Smooth muscle cell (in vitro differentiated cells): ENCODE measurements around the gene ASCC3. TPM values are rescaled to one million over a fixed set of nuclear protein-coding genes. Genes with fewer than 3 reads are reported as not detected.

Source experiments
- DNase-seq: peaks from one replicate; lab custom pipeline; 2025; ENCODE audit not compliant: unreplicated experiment; lab: John Stamatoyannopoulos, UW
- H2AFZ ChIP-seq: fragments of 200-600 bp; sonication (generic); 2 replicates; pipeline ENCODE4 v1.6.0; 2016; ENCODE audit warnings: antibody characterized with exemption, low read depth, mild to moderate bottlenecking
- H3F3A ChIP-seq: fragments of 200-600 bp; sonication (generic); 2 replicates; pipeline ENCODE4 v1.6.0; 2017; ENCODE audit warnings: antibody characterized with exemption, low read depth
- H3K27ac ChIP-seq: fragments of 200-600 bp; sonication (generic); 2 replicates; pipeline ENCODE4 v1.5.1; 2016; ENCODE audit warnings: low read depth, mild to moderate bottlenecking
- H3K27me3 ChIP-seq: fragments of 200-600 bp; sonication (generic); 2 replicates; pipeline ENCODE4 v1.6.1; 2016; ENCODE audit warnings: low read depth, mild to moderate bottlenecking
- H3K36me3 ChIP-seq: fragments of 200-600 bp; sonication (generic); 2 replicates; pipeline ENCODE4 v1.5.1; 2016; ENCODE audit warnings: low read depth
- H3K4me1 ChIP-seq: fragments of 200-600 bp; sonication (generic); 2 replicates; pipeline ENCODE4 v1.5.1; 2016; ENCODE audit warnings: low read depth
- H3K4me2 ChIP-seq: fragments of 200-600 bp; sonication (generic); 2 replicates; pipeline ENCODE4 v1.6.0; 2016; ENCODE audit warnings: mild to moderate bottlenecking
- H3K4me3 ChIP-seq: fragments of 200-600 bp; sonication (generic); 2 replicates; pipeline ENCODE4 v1.5.1; 2016; ENCODE audit warnings: mild to moderate bottlenecking
- H3K79me2 ChIP-seq: fragments of 200-600 bp; sonication (generic); 2 replicates; pipeline ENCODE4 v1.6.0; 2016; ENCODE audit warnings: low read depth, mild to moderate bottlenecking
- H3K9ac ChIP-seq: fragments of 200-600 bp; sonication (generic); 2 replicates; pipeline ENCODE4 v1.6.0; 2016; ENCODE audit warnings: low read depth
- H3K9me3 ChIP-seq: fragments of 200-600 bp; sonication (generic); replicated peaks from 2 replicates; pipeline ENCODE4 v1.5.1; 2016; ENCODE audit warnings: low read depth
- H4K20me1 ChIP-seq: fragments of 200-600 bp; sonication (generic); 2 replicates; pipeline ENCODE4 v1.6.0; 2016; ENCODE audit warnings: low read depth
- WGBS: methylation state at CpG from one replicate; pipeline ENCODE4 v1.1.7; 2016; ENCODE audit warnings: low lambda C conversion rate; 5-methylcytosine and 5-hydroxymethylcytosine counted together
- polyA plus RNA-seq: library from polyadenylated mRNA; unstranded; fragments of >200 nt; fragmentation: Nextera tagmentation; extraction: Ambion mirVana; gene quantifications from 2 replicates; pipeline ENCODE4 v1.2.1, GENCODE V29; 2016
- total RNA-seq: library from RNA; depleted of rRNA; stranded (reverse); fragments of >200 nt; gene quantifications from 2 replicates; pipeline ENCODE4 v1.2.3, GENCODE V29; 2014
- TF ChIP-seq, protein P1 (sequence below): fragments of 200-600 bp; sonication (generic); IDR thresholded peaks from 2 replicates; pipeline ENCODE4 v1.5.1; 2017; ENCODE audit warnings: borderline replicate concordance, mild to moderate bottlenecking, antibody characterized with exemption; ENCODE audit not compliant: insufficient read depth, poor library complexity, severe bottlenecking

ASCC3 gene
- total and polyA plus RNA-seq, 2 experiments from 2014 or later, result 59.0 to 116 TPM

DNA sequence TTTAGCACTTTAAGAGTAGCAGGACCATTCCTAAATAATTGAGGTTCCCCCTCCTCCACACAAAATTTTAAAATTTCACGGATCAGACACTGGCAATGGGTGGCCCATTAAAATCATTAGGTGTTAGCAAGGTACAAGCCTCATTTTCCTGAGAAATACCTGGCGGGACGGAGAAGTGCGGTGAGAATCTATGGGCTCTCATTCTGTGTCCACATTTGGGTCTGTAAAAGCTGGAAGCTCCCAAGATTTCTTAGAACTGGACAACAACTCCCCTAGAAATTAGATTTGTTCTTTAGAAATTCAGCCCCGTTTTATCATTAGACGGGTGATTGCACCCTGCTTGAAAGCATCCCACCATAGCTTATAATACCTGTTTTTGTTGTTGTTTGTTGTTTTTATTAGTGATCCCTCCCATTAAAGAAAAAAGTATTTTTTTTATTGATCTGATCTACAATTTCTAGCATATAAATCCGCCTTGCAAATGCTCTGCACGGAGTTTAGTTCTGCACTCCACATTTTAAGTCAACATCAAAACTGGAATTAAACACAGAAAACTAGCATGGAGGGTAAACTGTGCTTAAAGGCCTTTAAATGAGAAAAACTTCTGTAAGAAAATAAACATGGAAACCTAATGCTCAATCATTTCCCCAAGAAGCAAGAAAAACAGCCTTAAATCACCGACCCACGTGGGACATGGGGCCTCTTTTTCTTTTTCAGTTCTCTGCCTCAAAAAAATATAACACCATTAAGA, 422.1 kb downstream of the ASCC3 start:
- whole genome bisulfite sequencing, result 17% methylated on average over 10 of the region's 10 CpGs
- H3K27me3 ChIP-seq, result peaks cover 100% of the 10 kb centered on the region

More for the DNA sequence above, 422.1 kb downstream of the ASCC3 start:
- TF ChIP-seq, protein P1, sequence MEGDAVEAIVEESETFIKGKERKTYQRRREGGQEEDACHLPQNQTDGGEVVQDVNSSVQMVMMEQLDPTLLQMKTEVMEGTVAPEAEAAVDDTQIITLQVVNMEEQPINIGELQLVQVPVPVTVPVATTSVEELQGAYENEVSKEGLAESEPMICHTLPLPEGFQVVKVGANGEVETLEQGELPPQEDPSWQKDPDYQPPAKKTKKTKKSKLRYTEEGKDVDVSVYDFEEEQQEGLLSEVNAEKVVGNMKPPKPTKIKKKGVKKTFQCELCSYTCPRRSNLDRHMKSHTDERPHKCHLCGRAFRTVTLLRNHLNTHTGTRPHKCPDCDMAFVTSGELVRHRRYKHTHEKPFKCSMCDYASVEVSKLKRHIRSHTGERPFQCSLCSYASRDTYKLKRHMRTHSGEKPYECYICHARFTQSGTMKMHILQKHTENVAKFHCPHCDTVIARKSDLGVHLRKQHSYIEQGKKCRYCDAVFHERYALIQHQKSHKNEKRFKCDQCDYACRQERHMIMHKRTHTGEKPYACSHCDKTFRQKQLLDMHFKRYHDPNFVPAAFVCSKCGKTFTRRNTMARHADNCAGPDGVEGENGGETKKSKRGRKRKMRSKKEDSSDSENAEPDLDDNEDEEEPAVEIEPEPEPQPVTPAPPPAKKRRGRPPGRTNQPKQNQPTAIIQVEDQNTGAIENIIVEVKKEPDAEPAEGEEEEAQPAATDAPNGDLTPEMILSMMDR, result no peak
- Histone ChIP-seq H3K27ac (no peak overlapping the region), H3F3A (no peaks in the 10 kb centered on the region), H3K79me2 (no peaks in the 10 kb centered on the region), H3K36me3 (no peaks in the 10 kb centered on the region), H3K9me3 (no peaks in the 10 kb centered on the region), H3K4me1 (peaks cover 21% of the 10 kb centered on the region), H4K20me1 (no peaks in the 10 kb centered on the region), H3K9ac (no peak overlapping the region), H3K4me3 (no peak overlapping the region), H3K4me2 (no peak overlapping the region), H2AFZ (no peak overlapping the region)
- no peak for DNase-seq
